ENCODE measurements around the gene CCR5AS. TPM values are rescaled to one million over a fixed set of nuclear protein-coding genes. Genes with fewer than 3 reads are reported as not detected.

The CCR5AS gene

Other genes with a start within 250 kb of the CCR5AS start
- 3.2 TPM for gene CCR1, start 198.8 kb downstream of the CCR5AS start, total RNA-seq
- gene CCR3, start 164.6 kb downstream of the CCR5AS start, total RNA-seq = 0.49 TPM
- gene CCR2, start 53.0 kb downstream of the CCR5AS start, total RNA-seq = 2.9 TPM
- gene CCR5, start 36.1 kb downstream of the CCR5AS start, total RNA-seq = 0.10 TPM
- 1.2 TPM for gene CCRL2, start 193 bp upstream of the CCR5AS start, total RNA-seq
- 60.7 TPM for gene LTF, start 57.8 kb upstream of the CCR5AS start, total RNA-seq
- not detected for gene RTP3, start 90.9 kb upstream of the CCR5AS start, total RNA-seq
- 2.8 TPM for gene LRRC2, start 159.2 kb upstream of the CCR5AS start, total RNA-seq
- gene FAM240A, start 205.5 kb upstream of the CCR5AS start, total RNA-seq = not detected

Data from skin of body (tissue), 1 donor.